ENCODE data around the gene KCNK4.

KCNK4 gene

GRCh38 chr11:64292460-64293254 is 1.6 kb downstream of the KCNK4 start:
- no peak overlapping the region for H3K27ac Mint-ChIP-seq
- peak; percentile 42 for DNase-seq
- peak overlapping the region; percentile 66 for H3K4me3 Mint-ChIP-seq
- TF ChIP-seq, protein P1, sequence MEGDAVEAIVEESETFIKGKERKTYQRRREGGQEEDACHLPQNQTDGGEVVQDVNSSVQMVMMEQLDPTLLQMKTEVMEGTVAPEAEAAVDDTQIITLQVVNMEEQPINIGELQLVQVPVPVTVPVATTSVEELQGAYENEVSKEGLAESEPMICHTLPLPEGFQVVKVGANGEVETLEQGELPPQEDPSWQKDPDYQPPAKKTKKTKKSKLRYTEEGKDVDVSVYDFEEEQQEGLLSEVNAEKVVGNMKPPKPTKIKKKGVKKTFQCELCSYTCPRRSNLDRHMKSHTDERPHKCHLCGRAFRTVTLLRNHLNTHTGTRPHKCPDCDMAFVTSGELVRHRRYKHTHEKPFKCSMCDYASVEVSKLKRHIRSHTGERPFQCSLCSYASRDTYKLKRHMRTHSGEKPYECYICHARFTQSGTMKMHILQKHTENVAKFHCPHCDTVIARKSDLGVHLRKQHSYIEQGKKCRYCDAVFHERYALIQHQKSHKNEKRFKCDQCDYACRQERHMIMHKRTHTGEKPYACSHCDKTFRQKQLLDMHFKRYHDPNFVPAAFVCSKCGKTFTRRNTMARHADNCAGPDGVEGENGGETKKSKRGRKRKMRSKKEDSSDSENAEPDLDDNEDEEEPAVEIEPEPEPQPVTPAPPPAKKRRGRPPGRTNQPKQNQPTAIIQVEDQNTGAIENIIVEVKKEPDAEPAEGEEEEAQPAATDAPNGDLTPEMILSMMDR (IDR thresholded peaks at IDR 0.05): no peak
- H3K4me1 Mint-ChIP-seq: peaks cover 9% of the 10 kb centered on the region
- no peaks in the 10 kb centered on the region for H3K36me3 Mint-ChIP-seq (ENCODE audit: low read depth)
- no peaks in the 10 kb centered on the region for H3K9me3 Mint-ChIP-seq
- H3K27me3 Mint-ChIP-seq (ENCODE audit: low read depth, poor library complexity): peaks cover 83% of the 10 kb centered on the region

DNA sequence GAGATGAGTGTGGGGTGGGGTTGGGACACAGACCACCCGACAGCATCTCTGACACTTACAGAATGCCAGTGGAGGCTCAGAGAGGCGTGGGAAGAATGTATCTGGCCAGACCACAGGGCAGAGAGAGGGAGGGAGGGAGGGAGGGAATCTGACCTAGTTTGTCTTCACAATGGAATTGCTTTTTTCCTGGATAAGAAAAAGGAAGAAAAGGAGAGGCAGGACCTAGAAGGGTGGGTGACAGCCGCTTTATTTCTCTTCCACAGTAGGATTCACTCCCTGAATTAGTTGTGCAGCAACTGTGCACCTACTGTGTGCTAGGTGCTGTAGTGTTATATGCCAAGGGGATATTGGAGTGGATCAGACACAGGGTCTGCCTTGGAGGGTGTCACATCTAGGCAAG is 3.7 kb downstream of the KCNK4 start:
- DNase-seq: no peak
- H3K36me3 Mint-ChIP-seq (ENCODE audit: low read depth): no peaks in the 10 kb centered on the region
- H3K9me3 Mint-ChIP-seq: no peaks in the 10 kb centered on the region
- H3K4me1 Mint-ChIP-seq: peaks cover 10% of the 10 kb centered on the region
- H3K27me3 Mint-ChIP-seq (ENCODE audit: low read depth, poor library complexity): peaks cover 93% of the 10 kb centered on the region
- TF ChIP-seq, protein P1 (IDR thresholded peaks at IDR 0.05): no peak
- H3K27ac Mint-ChIP-seq: no peak overlapping the region
- no peak overlapping the region for H3K4me3 Mint-ChIP-seq

DNA sequence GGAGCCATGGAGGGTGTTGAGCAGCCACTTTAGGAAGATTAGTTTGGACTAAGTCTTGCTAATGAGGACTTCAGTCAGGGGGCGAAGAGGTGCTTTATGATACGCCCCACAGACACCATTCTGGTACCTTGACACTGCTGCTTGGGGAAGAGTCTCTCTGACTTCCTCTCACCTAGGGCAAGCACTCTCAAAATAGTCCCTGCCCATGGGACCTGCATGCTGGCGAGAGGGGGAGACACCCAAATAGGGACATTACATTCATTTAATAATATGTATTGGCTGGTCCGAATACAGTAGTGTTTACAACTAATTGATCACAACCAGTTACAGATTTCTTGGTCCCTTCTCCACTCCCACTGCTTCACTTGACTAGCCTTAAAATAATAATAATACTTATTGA is 4.7 kb downstream of the KCNK4 start:
- TF ChIP-seq, protein P1 (IDR thresholded peaks at IDR 0.05): no peak
- H3K27me3 Mint-ChIP-seq (ENCODE audit: low read depth, poor library complexity): peaks cover 93% of the 10 kb centered on the region
- H3K36me3 Mint-ChIP-seq (ENCODE audit: low read depth): no peaks in the 10 kb centered on the region

DNA sequence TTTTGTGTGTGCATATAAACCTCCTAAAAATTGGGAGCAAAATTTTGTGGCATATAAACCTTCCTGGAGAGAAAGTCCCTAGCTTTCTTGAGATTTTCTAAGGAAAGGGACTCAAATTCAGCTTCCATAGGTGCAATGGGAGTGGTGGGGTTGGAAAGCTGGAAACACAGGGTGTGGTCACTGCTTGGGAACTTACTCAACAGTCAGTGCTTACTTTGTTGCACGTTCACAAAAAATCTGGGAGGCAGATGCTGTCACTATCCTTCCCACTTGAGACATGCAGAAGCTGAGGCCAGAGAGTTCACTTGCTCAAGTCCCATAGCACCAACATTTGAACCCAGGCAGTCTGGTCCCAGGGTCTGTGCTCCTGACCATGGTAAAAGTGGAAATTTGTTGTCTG is 5.1 kb downstream of the KCNK4 start:
- no peak for DNase-seq
- no peaks in the 10 kb centered on the region for H3K9me3 Mint-ChIP-seq
- peaks cover 11% of the 10 kb centered on the region for H3K4me1 Mint-ChIP-seq
- H3K27me3 Mint-ChIP-seq (ENCODE audit: low read depth, poor library complexity): peaks cover 93% of the 10 kb centered on the region
- TF ChIP-seq, protein P1 (IDR thresholded peaks at IDR 0.05): no peak
- H3K4me3 Mint-ChIP-seq: no peak overlapping the region
- no peak overlapping the region for H3K27ac Mint-ChIP-seq
- no peaks in the 10 kb centered on the region for H3K36me3 Mint-ChIP-seq (ENCODE audit: low read depth)

More for the DNA sequence above, 4.7 kb downstream of the KCNK4 start:
- Mint-ChIP-seq H3K4me3 (no peak overlapping the region), H3K4me1 (peaks cover 12% of the 10 kb centered on the region), H3K27ac (no peak overlapping the region), H3K9me3 (no peaks in the 10 kb centered on the region)
- no peak for DNase-seq

DNA sequence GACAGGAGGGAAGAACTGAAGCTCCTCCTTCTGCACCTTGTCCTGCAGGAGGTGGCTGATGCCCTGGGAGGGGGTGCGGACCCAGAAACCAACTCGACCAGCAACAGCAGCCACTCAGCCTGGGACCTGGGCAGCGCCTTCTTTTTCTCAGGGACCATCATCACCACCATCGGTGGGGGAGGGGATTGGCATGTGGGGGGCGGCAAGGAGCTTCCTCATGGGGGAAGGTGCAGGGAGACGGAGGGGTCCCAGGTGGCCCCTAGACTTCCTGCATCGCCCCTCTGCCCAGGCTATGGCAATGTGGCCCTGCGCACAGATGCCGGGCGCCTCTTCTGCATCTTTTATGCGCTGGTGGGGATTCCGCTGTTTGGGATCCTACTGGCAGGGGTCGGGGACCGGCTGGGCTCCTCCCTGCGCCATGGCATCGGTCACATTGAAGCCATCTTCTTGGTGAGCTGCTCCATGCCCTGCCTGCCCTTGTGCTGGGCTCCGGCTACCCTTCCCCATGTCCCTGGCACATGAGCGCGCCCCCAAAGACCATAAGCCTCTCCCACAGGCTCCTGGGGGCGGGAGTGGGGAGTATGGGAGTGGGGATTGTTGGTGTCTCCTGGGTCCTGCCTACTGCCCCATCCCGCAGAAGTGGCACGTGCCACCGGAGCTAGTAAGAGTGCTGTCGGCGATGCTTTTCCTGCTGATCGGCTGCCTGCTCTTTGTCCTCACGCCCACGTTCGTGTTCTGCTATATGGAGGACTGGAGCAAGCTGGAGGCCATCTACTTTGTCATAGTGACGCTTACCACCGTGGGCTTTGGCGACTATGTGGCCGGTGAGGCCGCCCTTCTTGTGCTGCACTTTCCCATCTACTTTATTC is 6.0 kb downstream of the KCNK4 start:
- no peak overlapping the region for H3K27ac Mint-ChIP-seq
- DNase-seq: no peak
- H3K4me3 Mint-ChIP-seq: no peak overlapping the region
- H3K9me3 Mint-ChIP-seq: no peaks in the 10 kb centered on the region
- H3K27me3 Mint-ChIP-seq (ENCODE audit: low read depth, poor library complexity): peaks cover 100% of the 10 kb centered on the region
- no peaks in the 10 kb centered on the region for H3K36me3 Mint-ChIP-seq (ENCODE audit: low read depth)
- TF ChIP-seq, protein P1 (IDR thresholded peaks at IDR 0.05): no peak
- peaks cover 11% of the 10 kb centered on the region for H3K4me1 Mint-ChIP-seq
